HG02943 (cell line): ENCODE results near the gene PIGS.

ENCODE experiments used
- ATAC-seq: cut with Tn5 transposase; IDR thresholded peaks from one replicate; pipeline ENCODE4 v1.9.1; 2021; ENCODE audit warnings: mild to moderate bottlenecking, low read depth, moderate library complexity; ENCODE audit not compliant: unreplicated experiment

PIGS gene

DNA sequence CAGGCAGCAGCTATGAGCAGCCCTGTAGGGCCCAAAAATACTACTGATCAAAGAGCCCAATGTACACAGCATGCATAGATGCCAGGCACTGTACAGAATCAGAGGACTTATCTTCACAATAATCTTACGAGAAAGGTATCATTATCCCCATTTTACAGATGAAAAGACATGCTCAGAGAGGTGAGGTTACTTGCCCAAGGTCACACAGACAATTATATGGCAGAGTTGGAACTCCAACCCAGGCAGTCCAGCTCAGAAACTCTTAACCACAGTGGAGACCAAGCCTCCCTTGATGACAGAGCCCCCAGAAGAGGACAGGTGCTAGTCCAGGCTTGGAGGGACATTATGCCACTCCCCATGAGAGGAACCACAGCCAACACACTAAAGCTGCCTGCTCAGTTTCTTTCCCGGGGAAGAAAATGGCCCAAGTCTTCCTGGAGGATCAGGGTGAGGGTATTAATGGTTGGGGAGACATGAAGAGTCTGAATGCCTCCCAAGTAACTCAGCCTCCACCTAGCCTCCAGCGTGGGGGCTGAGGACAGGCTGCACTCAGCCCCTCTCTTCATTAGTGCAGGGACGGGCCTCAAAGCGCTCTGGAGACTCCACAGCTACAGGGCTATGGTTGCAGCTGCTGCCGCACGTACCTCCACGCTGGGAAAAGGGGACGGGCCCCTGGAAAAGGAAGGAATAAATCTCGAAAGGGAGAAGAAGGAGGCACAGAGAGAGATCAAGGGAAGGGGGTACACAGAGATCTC is 19.7 kb downstream of the PIGS start:
- no peak for ATAC-seq

DNA sequence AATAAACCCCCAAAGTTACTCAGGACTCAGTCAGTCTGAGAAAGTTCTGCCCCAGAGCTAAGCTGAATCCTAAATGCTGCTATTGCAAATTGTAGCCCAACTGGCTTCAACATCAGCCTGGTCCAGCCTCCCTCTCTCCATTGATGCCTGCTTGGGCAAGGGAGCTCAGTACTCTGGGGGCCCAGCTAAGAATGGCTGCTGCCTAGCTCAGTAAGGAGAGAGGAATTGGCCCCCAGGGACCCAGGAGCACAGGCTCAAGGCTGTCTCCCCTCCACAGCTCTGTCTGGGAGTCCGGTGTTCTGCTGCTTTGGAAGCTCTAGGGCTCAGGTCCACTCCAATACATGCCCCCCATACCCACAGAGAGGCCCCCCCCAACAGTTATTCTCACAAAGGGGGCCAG is 20.5 kb downstream of the PIGS start:
- no peak for ATAC-seq

DNA sequence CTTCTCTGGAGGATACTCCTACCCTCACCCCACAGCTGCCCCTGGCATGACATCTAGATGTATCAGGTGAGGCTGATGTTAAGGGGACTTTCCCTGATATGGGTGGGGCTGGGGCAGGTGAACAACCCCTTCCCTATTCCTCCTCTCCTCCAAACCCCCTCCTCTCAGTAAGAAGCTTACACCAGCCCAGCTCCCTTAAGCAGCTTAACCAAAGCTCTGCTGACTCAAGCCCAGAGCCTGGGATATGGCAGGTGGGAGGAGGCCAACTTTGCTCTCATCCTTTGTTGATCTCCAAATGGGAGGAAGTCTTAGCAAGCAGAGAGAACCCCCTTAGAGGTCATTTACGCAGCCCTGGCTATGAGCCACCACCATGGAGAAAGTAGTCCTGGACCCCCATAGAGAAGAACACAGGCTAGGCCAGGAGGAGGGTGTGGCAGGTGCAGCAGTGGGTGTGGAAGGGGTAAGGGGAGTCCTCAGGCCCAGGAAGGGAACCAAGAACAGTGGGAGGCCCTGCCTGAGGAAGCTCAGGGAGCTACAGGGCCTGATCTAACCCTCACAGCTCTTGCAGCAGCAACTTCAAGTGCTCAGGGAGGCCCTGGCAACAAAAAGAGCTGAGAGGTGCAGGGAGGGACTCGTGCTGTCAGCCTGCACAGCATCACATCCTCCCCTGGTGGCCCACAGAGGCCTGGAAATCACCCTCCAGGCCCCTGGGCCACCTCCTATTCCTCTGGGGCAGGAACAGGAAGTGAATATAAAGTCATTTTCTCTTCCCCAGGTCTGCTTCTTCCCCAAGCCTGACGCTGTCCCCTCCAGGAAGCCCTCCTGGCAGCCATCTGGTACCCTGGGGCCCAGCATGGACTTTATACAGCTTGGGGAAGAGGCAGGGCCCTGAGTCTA is 21.8 kb downstream of the PIGS start:
- ATAC-seq = no peak

- no peak for ATAC-seq
Observed at GRCh38 chr17:28548417-28549130, 22.8 kb downstream of the PIGS start.

GRCh38 chr17:28547623-28548416 is 23.5 kb downstream of the PIGS start:
- no peak for ATAC-seq

- ATAC-seq = no peak
Observed at GRCh38 chr17:28547096-28547622, 24.2 kb downstream of the PIGS start.

GRCh38 chr17:28545787-28546415 is 25.4 kb downstream of the PIGS start:
- ATAC-seq = no peak

- ATAC-seq = no peak
Observed at GRCh38 chr17:28545141-28545503, 26.2 kb downstream of the PIGS start.

GRCh38 chr17:28544402-28545140 is 26.8 kb downstream of the PIGS start:
- ATAC-seq = no peak

GRCh38 chr17:28541439-28541838 is 29.9 kb downstream of the PIGS start:
- no peak for ATAC-seq

GRCh38 chr17:28540231-28540630 is 31.1 kb downstream of the PIGS start:
- ATAC-seq = no peak

GRCh38 chr17:28538296-28538895 is 32.9 kb downstream of the PIGS start:
- ATAC-seq = no peak

GRCh38 chr17:28537219-28537610 is 34.1 kb downstream of the PIGS start:
- no peak for ATAC-seq

GRCh38 chr17:28536532-28537218 is 34.6 kb downstream of the PIGS start:
- ATAC-seq = no peak

DNA sequence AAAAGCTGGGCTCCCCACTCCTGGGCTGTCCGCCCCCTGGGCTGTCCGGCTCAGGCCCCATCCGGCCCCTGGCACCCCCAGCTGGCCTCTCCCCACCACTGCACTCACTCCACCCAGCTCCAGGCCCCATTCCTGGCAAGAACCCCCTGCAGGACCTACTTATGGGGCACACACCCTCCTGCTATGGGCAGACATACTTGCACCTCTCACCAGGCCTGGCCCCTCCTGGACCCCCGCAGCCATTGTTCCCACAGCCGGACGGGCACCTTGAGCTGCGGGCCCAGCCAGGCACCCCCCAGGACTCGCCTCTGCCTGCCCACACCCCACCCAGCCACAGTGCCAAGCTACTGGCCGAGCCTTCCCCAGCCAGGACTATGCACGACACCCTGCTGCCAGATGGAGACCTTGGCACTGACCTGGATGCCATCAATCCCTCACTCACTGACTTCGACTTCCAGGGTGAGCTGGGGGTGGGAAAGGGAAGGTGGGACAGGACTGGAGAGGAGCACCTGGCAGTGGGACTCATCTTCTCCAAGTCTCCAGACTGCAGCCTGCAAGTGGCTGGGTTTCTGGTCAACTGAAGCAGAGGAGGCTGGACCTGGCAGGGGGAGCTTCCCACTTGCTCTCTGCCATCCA is 36.5 kb downstream of the PIGS start:
- ATAC-seq = no peak

GRCh38 chr17:28533091-28533807 is 38.1 kb downstream of the PIGS start:
- no peak for ATAC-seq
